Stimulated activated CD4-positive, alpha-beta T cell treated with anti-CD3 and anti-CD28 coated beads, Interleukin-2, amount 100 ng/mL, for 48 hours (primary cell): ENCODE measurements around the gene KRT27.
A peak's percentile ranks its signal among the peaks of the same experiment; 100 is the strongest.
"Not testable (repeated sequence)": the region's sequence is repeated elsewhere in the genome, so short reads cannot be mapped to it uniquely, and the experiment has no call there.

Source experiments
- DNase-seq, 2 donors: peaks; one replicate each; pipeline ENCODE4 v3.0.0-alpha.2; 2020

The KRT27 gene

GRCh38 chr17:40782450-40782849 is at the start of gene KRT27:
TSS of gene KRT27 (minus strand) at chr17:40782550. CDS start at chr17:40782493, 57 bp downstream.
- no peak for DNase-seq

- DNase-seq: no peak
Observed at GRCh38 chr17:40830085-40830776, 47.9 kb upstream of the KRT27 start.

- no peak for DNase-seq
Observed at GRCh38 chr17:40828454-40829044, 46.2 kb upstream of the KRT27 start.

- DNase-seq: no peak
Observed at GRCh38 chr17:40827746-40828453, 45.5 kb upstream of the KRT27 start.

- DNase-seq: no peak
Observed at GRCh38 chr17:40825599-40825998, 43.2 kb upstream of the KRT27 start.

- DNase-seq: no peak
Observed at GRCh38 chr17:40824015-40824832, 41.9 kb upstream of the KRT27 start.

- no peak for DNase-seq
Observed at GRCh38 chr17:40822132-40822812, 39.9 kb upstream of the KRT27 start, which contains the start of gene KRT10. TSS of gene KRT10 (minus strand) at chr17:40822614. CDS start at chr17:40822585, 29 bp downstream.

- no peak for DNase-seq
Observed at GRCh38 chr17:40821536-40821935, 39.2 kb upstream of the KRT27 start.

GRCh38 chr17:40820228-40820838 is 38.0 kb upstream of the KRT27 start:
- DNase-seq: no peak

- no peak for DNase-seq
Observed at GRCh38 chr17:40819528-40820125, 37.3 kb upstream of the KRT27 start.

GRCh38 chr17:40818733-40819527 is 36.6 kb upstream of the KRT27 start:
- DNase-seq: peak; percentile 81 to 84

GRCh38 chr17:40818343-40818732 is 36.0 kb upstream of the KRT27 start:
- DNase-seq: no peak

GRCh38 chr17:40817103-40817682 is 34.8 kb upstream of the KRT27 start:
- no peak for DNase-seq

GRCh38 chr17:40816569-40816968 is 34.2 kb upstream of the KRT27 start:
- DNase-seq: no peak

GRCh38 chr17:40815381-40815780 is 33.0 kb upstream of the KRT27 start:
- DNase-seq: no peak

GRCh38 chr17:40814657-40815056 is 32.3 kb upstream of the KRT27 start:
- DNase-seq: not testable (repeated sequence)

- no peak for DNase-seq
Observed at GRCh38 chr17:40813804-40814203, 31.5 kb upstream of the KRT27 start.

GRCh38 chr17:40812639-40813038 is 30.3 kb upstream of the KRT27 start:
- DNase-seq: no peak

- DNase-seq: no peak
Observed at GRCh38 chr17:40810494-40810893, 28.1 kb upstream of the KRT27 start.

GRCh38 chr17:40809721-40810421 is 27.5 kb upstream of the KRT27 start:
- DNase-seq: no peak
